Measurements from ENCODE around the gene C19orf85. TPM values are rescaled to one million over a fixed set of nuclear protein-coding genes. Genes with fewer than 3 reads are reported as not detected.

The C19orf85 gene
- total RNA-seq, 1 experiment from 2014 or later: not detected

GRCh38 chr19:55488986-55489710, 24.6 kb upstream of the C19orf85 start:
- Histone ChIP-seq H3K27me3 (replicated peaks; ENCODE audit: control insufficient read depth, insufficient read depth, low read length) (no peaks in the 10 kb centered on the region), H3K9me3 (no peaks in the 10 kb centered on the region), H3K4me3 (ENCODE audit: low read depth, low read length) (no peak overlapping the region), H3K36me3 (ENCODE audit: control insufficient read depth, insufficient read depth, low read length) (no peaks in the 10 kb centered on the region), H3K4me1 (peaks cover 7% of the 10 kb centered on the region; the same call in 1 of the 2 replicates)
- Mint-ChIP-seq H3K36me3 (ENCODE audit: insufficient read depth, unreplicated experiment) (peaks cover 32% of the 10 kb centered on the region), H3K4me1 (ENCODE audit: low read depth, unreplicated experiment) (peaks cover 7% of the 10 kb centered on the region), H3K9me3 (ENCODE audit: unreplicated experiment) (no peaks in the 10 kb centered on the region), H3K4me3 (ENCODE audit: unreplicated experiment) (no peak overlapping the region), H3K27ac (ENCODE audit: unreplicated experiment) (no peak overlapping the region), H3K27me3 (ENCODE audit: insufficient read depth, unreplicated experiment) (no peaks in the 10 kb centered on the region)
- BruUV-seq (replicated peaks): no TSS peak
- ChIA-PET POLR2A (interaction anchor here (1.0 to 1.6 kb wide), 2 partner anchors 13 to 116 kb away, joined by 3 to 11 read pairs; partner anchors contain the start of genes ZNF628 and ZNF865), CTCF (interaction anchor here (0.7 kb wide), 1 partner anchor 150 kb away, joined by 3 read pairs; the partner anchor contains the start of gene KMT5C)
- no peak for TF ChIP-seq CTCF (IDR thresholded peaks at IDR 0.05; ENCODE audit: insufficient read depth in 1 of 2, low read depth in 1 of 2, low read length in 1 of 2, severe bottlenecking in 1 of 2, unreplicated experiment in 1 of 2)
- intact Hi-C loops (cut with micrococcal nuclease; ENCODE audit: unreplicated experiment): no loop called here
- no peak for DNase-seq

- intact Hi-C loops (cut with micrococcal nuclease; ENCODE audit: unreplicated experiment): no loop called here
- H3K4me1 Mint-ChIP-seq (ENCODE audit: low read depth, unreplicated experiment): peaks cover 7% of the 10 kb centered on the region
- Histone ChIP-seq H3K27me3 (replicated peaks; ENCODE audit: control insufficient read depth, insufficient read depth, low read length) (no peaks in the 10 kb centered on the region), H3K36me3 (ENCODE audit: control insufficient read depth, insufficient read depth, low read length) (no peaks in the 10 kb centered on the region; the same call in 1 of the 2 replicates), H3K4me1 (peaks cover 6% of the 10 kb centered on the region; the same call in 1 of the 2 replicates), H3K4me3 (ENCODE audit: low read depth, low read length) (no peak within 1 kb of the TSS), H3K9me3 (no peaks in the 10 kb centered on the region)
- no peaks in the 10 kb centered on the region for H3K9me3 Mint-ChIP-seq (ENCODE audit: unreplicated experiment)
- POLR2A ChIA-PET: interaction anchor here (1.0 to 1.3 kb wide), 2 partner anchors 9 to 12 kb away, joined by 4 to 5 read pairs; partner anchors contain the start of gene ZNF628
- CTCF ChIA-PET: no interaction called here
- no peak for DNase-seq
- no peak within 1 kb of the TSS for H3K4me3 Mint-ChIP-seq (ENCODE audit: unreplicated experiment)
- H3K27me3 Mint-ChIP-seq (ENCODE audit: insufficient read depth, unreplicated experiment): no peaks in the 10 kb centered on the region
- no TSS peak for BruUV-seq (replicated peaks)
- TF ChIP-seq CTCF (IDR thresholded peaks at IDR 0.05; ENCODE audit: insufficient read depth in 1 of 2, low read depth in 1 of 2, low read length in 1 of 2, severe bottlenecking in 1 of 2, unreplicated experiment in 1 of 2): no peak
- H3K36me3 Mint-ChIP-seq (ENCODE audit: insufficient read depth, unreplicated experiment): peaks cover 30% of the 10 kb centered on the region
- H3K27ac Mint-ChIP-seq (ENCODE audit: unreplicated experiment): no peak within 1 kb of the TSS
Observed at GRCh38 chr19:55487924-55488687, 23.6 kb upstream of the C19orf85 start, which contains the start of gene SSC5D. SSC5D (plus strand) TSS chr19:55488436; CDS start chr19:55488590, 154 bp downstream.
